Stimulated activated CD8-positive, alpha-beta memory T cell treated with anti-CD3 and anti-CD28 coated beads, Interleukin-7, amount 100 ng/mL, for 24 hours (primary cell): ENCODE measurements around the gene OR1K1.
"Not testable (repeated sequence)": the region's sequence is repeated elsewhere in the genome, so short reads cannot be mapped to it uniquely, and the experiment has no call there.

ENCODE experiments used
- DNase-seq: peaks from one replicate; pipeline ENCODE4 v3.0.0-alpha.2; 2020; ENCODE audit warnings: low read depth

OR1K1 gene

GRCh38 chr9:122800066-122801060 lies at the start of gene OR1K1:
OR1K1 (plus strand) TSS chr9:122800123; CDS start chr9:122800123, 0 bp downstream.
- no peak for DNase-seq

DNA sequence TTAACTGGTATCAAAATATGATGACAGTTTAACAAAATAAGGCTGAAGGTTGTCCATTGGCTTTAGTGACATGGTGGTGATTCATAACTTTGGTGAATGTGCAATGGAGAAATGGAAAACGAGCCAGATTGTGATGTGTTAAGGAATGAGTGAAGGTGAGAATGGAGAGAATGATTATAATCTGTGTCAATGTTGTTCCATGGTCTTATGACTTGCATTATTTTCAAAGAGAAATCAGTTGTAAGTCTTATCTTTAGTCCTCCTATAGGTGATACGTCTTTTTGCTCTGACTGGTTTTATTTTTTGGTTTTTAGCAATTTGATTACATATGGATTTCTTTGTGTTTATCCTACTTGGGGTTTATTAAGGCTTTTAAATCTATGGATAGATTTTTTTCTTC lies 45.1 kb upstream of the OR1K1 start:
- DNase-seq = no peak

- no peak for DNase-seq
Measured at GRCh38 chr9:122767817-122768216, 32.1 kb upstream of the OR1K1 start.

GRCh38 chr9:122777052-122777451 lies 22.9 kb upstream of the OR1K1 start:
- no peak for DNase-seq

GRCh38 chr9:122777935-122778627 lies 21.8 kb upstream of the OR1K1 start:
- DNase-seq = no peak

DNA sequence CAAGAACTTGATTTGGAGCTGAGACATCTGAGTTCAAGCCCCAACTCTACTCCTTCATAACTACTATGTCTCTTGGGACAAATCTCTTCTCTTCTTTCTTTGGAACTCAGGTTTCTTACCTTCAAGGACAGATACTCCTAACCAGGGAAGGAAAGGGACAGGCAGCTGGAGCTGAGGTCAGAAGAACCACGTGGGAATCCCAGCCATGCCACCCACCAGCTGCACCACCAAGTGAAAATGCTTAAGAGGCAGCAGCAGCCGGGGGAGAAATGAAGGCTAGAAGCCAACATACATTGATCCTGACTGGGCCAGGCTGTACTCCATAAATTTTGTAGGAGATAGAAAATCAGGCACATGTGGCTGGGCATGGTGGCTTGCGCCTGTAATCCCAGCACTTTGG lies 20.7 kb upstream of the OR1K1 start:
- no peak for DNase-seq

GRCh38 chr9:122780026-122780425 lies 19.9 kb upstream of the OR1K1 start:
- DNase-seq = no peak

- DNase-seq = no peak
Measured at GRCh38 chr9:122781671-122782070, 18.3 kb upstream of the OR1K1 start.

- DNase-seq = no peak
Measured at GRCh38 chr9:122785269-122785668, 14.7 kb upstream of the OR1K1 start.

DNA sequence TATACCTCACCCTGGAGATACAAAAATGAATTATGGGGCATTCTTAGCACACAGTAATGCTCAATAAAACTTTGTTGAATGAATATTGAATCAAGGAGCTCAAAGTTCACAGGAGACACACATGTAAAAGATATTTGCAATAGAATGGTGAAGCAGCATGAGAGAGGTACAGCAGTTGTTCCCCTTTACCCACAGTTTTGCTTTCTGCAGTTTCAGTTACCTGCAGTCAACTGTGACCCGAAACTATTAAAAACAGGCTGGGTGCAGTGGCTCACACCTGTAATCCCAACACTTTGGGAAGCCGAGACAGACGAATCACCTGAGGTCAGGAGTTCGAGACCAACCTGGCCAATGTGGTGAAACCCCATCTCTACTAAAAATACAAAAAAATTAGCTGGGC lies 13.6 kb upstream of the OR1K1 start:
- DNase-seq = no peak

- no peak for DNase-seq
Measured at GRCh38 chr9:122788831-122789230, 11.1 kb upstream of the OR1K1 start, which contains the start of gene OR5C1. OR5C1 (plus strand) TSS chr9:122788933; CDS start chr9:122788933, 0 bp downstream.

DNA sequence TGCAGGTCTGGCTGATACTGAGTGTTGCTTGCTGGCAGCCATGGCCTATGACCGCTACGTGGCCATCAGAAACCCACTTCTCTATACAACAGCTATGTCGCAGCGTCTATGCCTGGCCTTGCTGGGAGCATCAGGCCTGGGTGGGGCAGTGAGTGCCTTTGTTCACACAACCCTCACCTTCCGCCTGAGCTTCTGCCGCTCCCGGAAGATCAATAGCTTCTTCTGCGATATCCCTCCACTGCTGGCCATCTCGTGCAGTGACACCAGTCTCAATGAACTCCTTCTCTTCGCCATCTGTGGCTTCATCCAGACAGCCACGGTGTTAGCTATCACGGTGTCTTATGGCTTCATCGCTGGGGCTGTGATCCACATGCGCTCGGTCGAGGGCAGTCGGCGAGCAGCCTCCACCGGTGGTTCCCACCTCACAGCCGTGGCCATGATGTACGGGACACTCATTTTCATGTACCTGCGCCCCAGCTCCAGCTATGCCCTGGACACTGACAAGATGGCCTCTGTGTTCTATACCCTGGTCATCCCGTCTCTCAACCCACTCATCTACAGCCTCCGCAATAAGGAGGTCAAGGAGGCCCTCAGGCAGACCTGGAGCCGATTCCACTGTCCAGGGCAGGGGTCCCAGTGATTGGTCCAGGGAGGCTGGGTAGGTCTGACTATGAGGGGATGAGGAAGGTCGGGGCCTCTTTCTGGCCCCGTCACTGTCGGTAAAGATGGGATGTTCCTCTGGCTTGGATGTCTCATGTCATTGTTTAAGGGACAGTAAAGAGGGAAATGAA lies 10.5 kb upstream of the OR1K1 start:
- DNase-seq = no peak

DNA sequence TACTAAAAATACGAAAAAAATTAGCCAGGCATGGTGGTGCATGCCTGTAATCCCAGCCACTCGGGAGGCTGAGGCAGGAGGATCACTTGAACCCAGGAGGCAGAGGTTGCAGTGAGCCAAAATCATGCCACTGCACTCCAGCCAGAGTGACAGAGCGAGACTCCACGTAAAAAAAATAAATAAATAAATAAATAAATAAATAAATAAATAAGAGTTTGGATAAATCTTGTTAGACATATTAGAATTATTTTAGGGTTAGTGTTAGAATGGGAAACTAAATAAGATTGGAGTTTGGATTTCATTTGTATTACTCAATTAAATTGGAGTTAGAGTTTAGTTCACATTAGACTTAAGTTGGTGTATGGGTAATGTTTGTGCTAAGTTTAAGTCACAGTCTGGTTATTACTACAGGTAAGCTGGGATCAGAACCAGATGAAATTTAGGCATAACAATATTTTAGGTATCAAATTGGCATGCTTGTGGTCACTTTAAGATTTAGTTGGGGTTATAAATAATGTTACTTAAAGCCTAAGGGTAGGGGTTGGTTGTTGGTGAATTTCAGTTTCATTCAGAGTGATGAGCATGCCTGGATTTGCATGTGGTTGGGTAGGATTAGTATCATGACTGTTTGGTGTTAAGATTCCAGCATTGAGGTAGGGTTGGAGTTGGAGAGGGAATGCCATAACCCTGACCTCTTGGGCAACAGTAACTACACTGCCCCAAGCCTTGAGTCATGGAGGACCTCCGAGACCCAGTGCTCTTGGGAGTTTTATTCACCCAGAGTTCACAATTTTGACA lies 7.9 kb upstream of the OR1K1 start:
- DNase-seq = no peak

GRCh38 chr9:122797316-122798063 lies 2.4 kb upstream of the OR1K1 start:
- no peak for DNase-seq

GRCh38 chr9:122806661-122807060 lies 6.7 kb downstream of the OR1K1 start:
- DNase-seq = no peak

GRCh38 chr9:122807271-122807900 lies 7.5 kb downstream of the OR1K1 start:
- DNase-seq = peak; percentile 6

- no peak for DNase-seq
Measured at GRCh38 chr9:122808141-122808540, 8.2 kb downstream of the OR1K1 start.

- DNase-seq = not testable (repeated sequence)
Measured at GRCh38 chr9:122809261-122809660, 9.3 kb downstream of the OR1K1 start.

- peak; percentile 59 for DNase-seq
Measured at GRCh38 chr9:122810306-122810946, 10.5 kb downstream of the OR1K1 start.

- no peak for DNase-seq
Measured at GRCh38 chr9:122812736-122813135, 12.8 kb downstream of the OR1K1 start.
